ENCODE data around the gene MYO1D. TPM values are rescaled to one million over a fixed set of nuclear protein-coding genes. Genes with fewer than 3 reads are reported as not detected.

Gene MYO1D
- total RNA-seq, 1 experiment from 2014 or later, result 35.7 TPM

DNA sequence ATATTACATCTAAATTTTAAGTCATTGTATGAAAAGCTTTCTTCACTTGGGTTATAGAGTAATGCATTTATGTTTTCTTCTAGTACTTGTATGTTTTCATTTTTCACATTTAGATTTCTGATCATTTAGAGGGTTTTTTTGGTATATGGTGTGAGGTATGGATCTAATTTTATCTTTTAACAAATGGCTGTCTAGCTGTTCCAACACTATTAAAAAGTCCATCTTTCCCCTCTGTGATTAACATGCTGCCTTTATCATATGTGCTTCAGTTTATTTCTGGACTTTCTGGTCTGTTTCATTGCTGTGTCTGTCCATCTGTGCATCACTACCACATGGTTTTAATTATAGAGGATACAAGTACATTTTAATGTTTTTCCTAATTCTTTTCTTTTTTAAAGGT is 163.8 kb downstream of the MYO1D start:
- CTCF ChIA-PET, result no interaction called here
- Histone ChIP-seq H3K36me3 (ENCODE audit: control insufficient read depth in 1 of 2, insufficient read depth in 2 of 2, low read length in 2 of 2) (no peaks in the 10 kb centered on the region; a peak in 1 of 4 replicates), H3K4me2 (ENCODE audit: low read length) (no peak overlapping the region), H4K20me1 (ENCODE audit: insufficient read depth) (no peaks in the 10 kb centered on the region), H2AFZ (ENCODE audit: low read depth, low read length, poor library complexity, severe bottlenecking) (no peak overlapping the region), H3K79me2 (ENCODE audit: insufficient read depth, low read length) (no peaks in the 10 kb centered on the region), H3K9me2 (ENCODE audit: insufficient read depth) (no peaks in the 10 kb centered on the region), H3K27ac (ENCODE audit: low read depth, low read length) (no peak overlapping the region), H3K4me1 (ENCODE audit: control insufficient read depth in 1 of 2, insufficient read depth in 2 of 2, low read length in 2 of 2) (no peaks in the 10 kb centered on the region), H3K4me3 (replicated peaks in 1 of 2; ENCODE audit: low read depth in 1 of 2, low read length in 2 of 2) (no peak overlapping the region), H3K9me3 (ENCODE audit: control insufficient read depth in 1 of 2, insufficient read depth in 1 of 2, low read depth in 1 of 2, low read length in 2 of 2) (no peaks in the 10 kb centered on the region), H3K27me3 (ENCODE audit: insufficient read depth, low read length) (no peaks in the 10 kb centered on the region), H3K9ac (ENCODE audit: low read length) (no peak overlapping the region)
- intact Hi-C loops (cut with micrococcal nuclease), result no loop called here
- no peak for TF ChIP-seq ZNF274 (IDR thresholded peaks at IDR 0.05; ENCODE audit: low read depth, low read length)
- no peak for TF ChIP-seq SIN3A (IDR thresholded peaks at IDR 0.05; ENCODE audit: low read depth)
- TF ChIP-seq YY1 (IDR thresholded peaks at IDR 0.05; ENCODE audit: extremely low read depth, insufficient replicate concordance, low read depth, low read length), result no peak
- TF ChIP-seq, protein P1, sequence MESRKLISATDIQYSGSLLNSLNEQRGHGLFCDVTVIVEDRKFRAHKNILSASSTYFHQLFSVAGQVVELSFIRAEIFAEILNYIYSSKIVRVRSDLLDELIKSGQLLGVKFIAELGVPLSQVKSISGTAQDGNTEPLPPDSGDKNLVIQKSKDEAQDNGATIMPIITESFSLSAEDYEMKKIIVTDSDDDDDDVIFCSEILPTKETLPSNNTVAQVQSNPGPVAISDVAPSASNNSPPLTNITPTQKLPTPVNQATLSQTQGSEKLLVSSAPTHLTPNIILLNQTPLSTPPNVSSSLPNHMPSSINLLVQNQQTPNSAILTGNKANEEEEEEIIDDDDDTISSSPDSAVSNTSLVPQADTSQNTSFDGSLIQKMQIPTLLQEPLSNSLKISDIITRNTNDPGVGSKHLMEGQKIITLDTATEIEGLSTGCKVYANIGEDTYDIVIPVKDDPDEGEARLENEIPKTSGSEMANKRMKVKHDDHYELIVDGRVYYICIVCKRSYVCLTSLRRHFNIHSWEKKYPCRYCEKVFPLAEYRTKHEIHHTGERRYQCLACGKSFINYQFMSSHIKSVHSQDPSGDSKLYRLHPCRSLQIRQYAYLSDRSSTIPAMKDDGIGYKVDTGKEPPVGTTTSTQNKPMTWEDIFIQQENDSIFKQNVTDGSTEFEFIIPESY (IDR thresholded peaks at IDR 0.05; ENCODE audit: extremely low read depth, insufficient replicate concordance, low read length), result no peak
- no peak for TF ChIP-seq ELF1 (IDR thresholded peaks at IDR 0.05; ENCODE audit: borderline replicate concordance, low read depth)
- TF ChIP-seq CBX3 (IDR thresholded peaks at IDR 0.05; ENCODE audit: low read depth), result no peak
- no peak for TF ChIP-seq FOSL1 (IDR thresholded peaks at IDR 0.05; ENCODE audit: low read depth)
- TF ChIP-seq POLR2AphosphoS5 (IDR thresholded peaks at IDR 0.05; ENCODE audit: low read depth, low read length), result no peak
- TF ChIP-seq RAD21 (IDR thresholded peaks at IDR 0.05; ENCODE audit: low read depth), result no peak
- TF ChIP-seq, protein P2, sequence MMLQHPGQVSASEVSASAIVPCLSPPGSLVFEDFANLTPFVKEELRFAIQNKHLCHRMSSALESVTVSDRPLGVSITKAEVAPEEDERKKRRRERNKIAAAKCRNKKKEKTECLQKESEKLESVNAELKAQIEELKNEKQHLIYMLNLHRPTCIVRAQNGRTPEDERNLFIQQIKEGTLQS (IDR thresholded peaks at IDR 0.05), result no peak
- TF ChIP-seq SRF (IDR thresholded peaks at IDR 0.05; ENCODE audit: low read depth), result no peak
- TF ChIP-seq POLR2A (IDR thresholded peaks at IDR 0.05; ENCODE audit: borderline replicate concordance, extremely low read depth, insufficient read depth, insufficient read length), result no peak
- ATAC-seq, result no peak
- RAD21 ChIA-PET (ENCODE audit: low non-redundant PET in 1 of 2, low total read pairs in 2 of 2, uncharacterized antibody in 2 of 2, unreplicated experiment in 2 of 2), result no interaction called here
- DNase-seq (ENCODE audit: low read depth, low spot score), result no peak
- BruUV-seq (replicated peaks), result no TSS peak
- POLR2A ChIA-PET, result no interaction called here

Data from HCT116 (cell line).